Body of pancreas (tissue), 4 donors: ENCODE measurements around the gene DPYD.

Experiments used
- POLR2A ChIP-seq, 3 donors: fragments of 450-650 bp; IDR thresholded peaks; one replicate each; pipeline ENCODE4 v1.6.1; 2016; ENCODE audit warnings: antibody characterized with exemption in 3 of 3, mild to moderate bottlenecking in 2 of 3
- TF ChIP-seq, protein P1 (sequence below), 7 experiments: fragments of 450-650 bp in 4 of 7; fragments of 200-600 bp in 3 of 7; sonication (generic) in 3 of 7; IDR thresholded peaks; one replicate each; pipeline ENCODE4 v1.5.1; 2016 to 2019; ENCODE audit warnings: antibody characterized with exemption in 7 of 7

DNA sequence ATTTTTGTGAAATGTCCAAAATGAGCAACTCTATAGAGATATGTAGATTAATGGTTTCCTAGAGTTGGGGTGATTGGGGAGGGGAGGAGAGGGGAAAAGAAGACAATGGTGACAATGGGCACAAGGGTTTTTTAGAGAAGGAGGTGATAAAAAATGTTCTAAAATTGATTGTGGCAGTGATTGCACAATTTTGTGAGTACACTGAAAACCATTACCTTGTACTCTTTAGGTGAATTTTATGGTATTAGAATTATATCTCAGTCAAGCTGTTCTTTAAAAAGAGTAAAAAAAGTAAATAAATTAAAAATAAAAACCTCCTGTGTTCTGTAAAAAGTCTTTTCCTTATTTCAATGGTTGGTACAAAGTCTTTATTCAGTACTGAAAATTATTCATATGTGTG lies 869.0 kb downstream of the DPYD start:
- TF ChIP-seq POLR2A (IDR thresholded peaks at IDR 0.05): no peak
- TF ChIP-seq, protein P1, sequence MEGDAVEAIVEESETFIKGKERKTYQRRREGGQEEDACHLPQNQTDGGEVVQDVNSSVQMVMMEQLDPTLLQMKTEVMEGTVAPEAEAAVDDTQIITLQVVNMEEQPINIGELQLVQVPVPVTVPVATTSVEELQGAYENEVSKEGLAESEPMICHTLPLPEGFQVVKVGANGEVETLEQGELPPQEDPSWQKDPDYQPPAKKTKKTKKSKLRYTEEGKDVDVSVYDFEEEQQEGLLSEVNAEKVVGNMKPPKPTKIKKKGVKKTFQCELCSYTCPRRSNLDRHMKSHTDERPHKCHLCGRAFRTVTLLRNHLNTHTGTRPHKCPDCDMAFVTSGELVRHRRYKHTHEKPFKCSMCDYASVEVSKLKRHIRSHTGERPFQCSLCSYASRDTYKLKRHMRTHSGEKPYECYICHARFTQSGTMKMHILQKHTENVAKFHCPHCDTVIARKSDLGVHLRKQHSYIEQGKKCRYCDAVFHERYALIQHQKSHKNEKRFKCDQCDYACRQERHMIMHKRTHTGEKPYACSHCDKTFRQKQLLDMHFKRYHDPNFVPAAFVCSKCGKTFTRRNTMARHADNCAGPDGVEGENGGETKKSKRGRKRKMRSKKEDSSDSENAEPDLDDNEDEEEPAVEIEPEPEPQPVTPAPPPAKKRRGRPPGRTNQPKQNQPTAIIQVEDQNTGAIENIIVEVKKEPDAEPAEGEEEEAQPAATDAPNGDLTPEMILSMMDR (IDR thresholded peaks at IDR 0.05): no peak
